ENCODE data around the gene SYCP1.

The SYCP1 gene

GRCh38 chr1:115021145-115021544 is 166.5 kb downstream of the SYCP1 start:
- Histone ChIP-seq H2AFZ (ENCODE audit: low read length, unreplicated experiment) (no peak overlapping the region), H3K27ac (ENCODE audit: low read depth, low read length) (no peak overlapping the region), H3K4me3 (ENCODE audit: low read depth, low read length) (no peak overlapping the region), H3K79me2 (ENCODE audit: control insufficient read depth, insufficient read depth, low read length, unreplicated experiment) (no peaks in the 10 kb centered on the region), H3K36me3 (ENCODE audit: insufficient read depth, low read length) (no peaks in the 10 kb centered on the region), H3K4me1 (ENCODE audit: control insufficient read depth, insufficient read depth, low read length, unreplicated experiment) (no peaks in the 10 kb centered on the region), H3K27me3 (ENCODE audit: insufficient read depth, low read length) (peaks cover 42% of the 10 kb centered on the region)

GRCh38 chr1:115023593-115023992 is 168.9 kb downstream of the SYCP1 start:
- Histone ChIP-seq H2AFZ (ENCODE audit: low read length, unreplicated experiment) (no peak overlapping the region), H3K4me3 (ENCODE audit: low read depth, low read length) (no peak overlapping the region), H3K4me1 (ENCODE audit: control insufficient read depth, insufficient read depth, low read length, unreplicated experiment) (no peaks in the 10 kb centered on the region), H3K36me3 (ENCODE audit: insufficient read depth, low read length) (no peaks in the 10 kb centered on the region), H3K27me3 (ENCODE audit: insufficient read depth, low read length) (peaks cover 44% of the 10 kb centered on the region), H3K27ac (ENCODE audit: low read depth, low read length) (no peak overlapping the region), H3K79me2 (ENCODE audit: control insufficient read depth, insufficient read depth, low read length, unreplicated experiment) (no peaks in the 10 kb centered on the region)

DNA sequence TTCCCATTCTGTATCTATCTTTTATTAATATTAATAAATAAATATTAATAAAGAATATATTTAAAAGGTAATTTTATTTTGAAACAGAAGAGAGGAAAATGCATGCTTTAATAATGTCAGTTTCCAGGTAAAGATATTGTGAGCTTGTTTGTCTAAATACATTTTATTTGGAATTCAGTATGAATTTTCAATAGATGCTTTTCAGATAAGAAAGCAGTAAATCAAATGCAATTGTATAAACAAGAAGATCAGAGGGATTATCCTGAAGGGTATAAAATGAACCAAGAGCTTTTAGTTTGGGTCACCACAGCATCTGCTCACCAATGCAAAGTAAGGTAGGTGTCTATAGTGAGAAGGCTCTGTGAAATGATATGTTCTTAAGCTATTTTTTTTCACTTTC is 174.9 kb downstream of the SYCP1 start, which contains the start of gene TSHB:
TSS of gene TSHB (plus strand) at position 301 of the 400 bp plus-strand sequence. CDS start 3,537 bp downstream, outside the sequence.
- Histone ChIP-seq H3K27me3 (ENCODE audit: insufficient read depth, low read length) (peaks cover 20% of the 10 kb centered on the region; the same call in 1 of the 2 replicates), H2AFZ (ENCODE audit: low read length, unreplicated experiment) (no peak within 1 kb of the TSS), H3K27ac (ENCODE audit: low read depth, low read length) (no peak within 1 kb of the TSS), H3K79me2 (ENCODE audit: control insufficient read depth, insufficient read depth, low read length, unreplicated experiment) (no peaks in the 10 kb centered on the region), H3K4me1 (ENCODE audit: control insufficient read depth, insufficient read depth, low read length, unreplicated experiment) (no peaks in the 10 kb centered on the region), H3K4me3 (ENCODE audit: low read depth, low read length) (no peak within 1 kb of the TSS), H3K36me3 (ENCODE audit: insufficient read depth, low read length) (no peaks in the 10 kb centered on the region)

- Histone ChIP-seq H3K4me3 (ENCODE audit: low read depth, low read length) (no peak overlapping the region), H3K4me1 (ENCODE audit: control insufficient read depth, insufficient read depth, low read length, unreplicated experiment) (no peaks in the 10 kb centered on the region), H3K36me3 (ENCODE audit: insufficient read depth, low read length) (no peaks in the 10 kb centered on the region), H2AFZ (ENCODE audit: low read length, unreplicated experiment) (no peak overlapping the region), H3K27me3 (ENCODE audit: insufficient read depth, low read length) (peaks cover 26% of the 10 kb centered on the region), H3K79me2 (ENCODE audit: control insufficient read depth, insufficient read depth, low read length, unreplicated experiment) (no peaks in the 10 kb centered on the region), H3K27ac (ENCODE audit: low read depth, low read length) (no peak overlapping the region)
These were observed 176.9 kb downstream of the SYCP1 start for GRCh38 chr1:115031595-115031994.

DNA sequence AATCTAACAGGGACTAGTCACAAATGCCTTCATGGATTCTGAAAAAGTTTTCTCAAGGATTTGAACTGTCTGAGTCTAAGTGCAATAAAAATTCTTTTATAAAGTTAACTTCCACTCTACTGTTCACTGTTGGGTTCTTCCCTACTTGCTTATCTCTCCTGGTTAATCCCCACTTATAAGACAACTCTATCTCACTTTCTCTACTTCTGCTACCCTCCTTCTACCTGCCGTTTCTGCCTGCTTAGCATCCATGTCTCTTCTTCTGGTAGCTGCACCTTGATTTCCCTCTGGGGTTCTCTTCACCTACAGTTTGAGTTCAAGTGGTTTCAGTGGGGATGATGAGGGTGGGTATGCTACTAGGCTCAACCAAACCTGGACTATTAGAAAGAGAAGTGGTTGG is 181.0 kb downstream of the SYCP1 start:
- Histone ChIP-seq H3K4me1 (ENCODE audit: control insufficient read depth, insufficient read depth, low read length, unreplicated experiment) (no peaks in the 10 kb centered on the region), H3K27ac (ENCODE audit: low read depth, low read length) (no peak overlapping the region), H3K27me3 (ENCODE audit: insufficient read depth, low read length) (peaks cover 29% of the 10 kb centered on the region), H3K79me2 (ENCODE audit: control insufficient read depth, insufficient read depth, low read length, unreplicated experiment) (no peaks in the 10 kb centered on the region), H3K4me3 (ENCODE audit: low read depth, low read length) (no peak overlapping the region), H3K36me3 (ENCODE audit: insufficient read depth, low read length) (no peaks in the 10 kb centered on the region), H2AFZ (ENCODE audit: low read length, unreplicated experiment) (no peak overlapping the region)

DNA sequence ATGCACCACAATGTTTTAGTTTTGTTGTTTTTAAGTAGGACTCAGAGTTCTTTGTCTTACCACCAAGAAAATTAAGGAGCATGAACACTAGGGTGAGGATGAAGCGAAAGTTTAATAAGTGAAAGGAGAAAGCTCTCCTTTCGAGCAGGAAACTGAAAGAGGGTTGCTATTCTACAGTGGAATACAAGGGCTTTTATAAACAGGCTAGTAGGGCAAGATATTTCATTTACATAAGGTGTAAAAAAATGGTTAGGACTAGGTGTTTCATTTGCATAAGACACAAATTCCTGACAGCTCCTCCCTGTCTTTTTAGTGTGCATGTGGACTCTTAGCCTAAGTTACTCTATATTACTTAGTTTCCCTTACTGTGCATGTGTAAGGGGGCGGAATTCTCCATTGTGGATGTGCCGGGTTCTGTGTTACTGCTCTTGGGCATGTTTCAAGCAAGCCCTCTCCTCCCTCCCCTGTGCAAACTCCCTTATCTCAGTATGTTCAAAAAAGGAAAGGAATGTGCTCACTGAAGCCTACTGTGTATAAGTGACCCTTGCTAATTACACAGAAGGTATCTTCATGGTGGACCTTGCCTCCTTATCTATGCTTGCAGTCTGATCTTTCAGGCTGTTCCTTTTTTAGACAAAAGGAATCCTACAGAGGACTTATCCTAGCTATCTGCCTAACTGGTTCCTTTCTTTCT is 182.3 kb downstream of the SYCP1 start:
- Histone ChIP-seq H3K27me3 (ENCODE audit: insufficient read depth, low read length) (peaks cover 29% of the 10 kb centered on the region), H2AFZ (ENCODE audit: low read length, unreplicated experiment) (no peak overlapping the region), H3K4me3 (ENCODE audit: low read depth, low read length) (no peak overlapping the region), H3K36me3 (ENCODE audit: insufficient read depth, low read length) (no peaks in the 10 kb centered on the region), H3K4me1 (ENCODE audit: control insufficient read depth, insufficient read depth, low read length, unreplicated experiment) (no peaks in the 10 kb centered on the region), H3K27ac (ENCODE audit: low read depth, low read length) (no peak overlapping the region), H3K79me2 (ENCODE audit: control insufficient read depth, insufficient read depth, low read length, unreplicated experiment) (no peaks in the 10 kb centered on the region)

GRCh38 chr1:115040501-115040900 is 185.8 kb downstream of the SYCP1 start:
- peaks cover 24% of the 10 kb centered on the region for H3K27me3 ChIP-seq (ENCODE audit: insufficient read depth, low read length)
- no peak overlapping the region for H2AFZ ChIP-seq (ENCODE audit: low read length, unreplicated experiment)
- no peaks in the 10 kb centered on the region for H3K4me1 ChIP-seq (ENCODE audit: control insufficient read depth, insufficient read depth, low read length, unreplicated experiment)

DNA sequence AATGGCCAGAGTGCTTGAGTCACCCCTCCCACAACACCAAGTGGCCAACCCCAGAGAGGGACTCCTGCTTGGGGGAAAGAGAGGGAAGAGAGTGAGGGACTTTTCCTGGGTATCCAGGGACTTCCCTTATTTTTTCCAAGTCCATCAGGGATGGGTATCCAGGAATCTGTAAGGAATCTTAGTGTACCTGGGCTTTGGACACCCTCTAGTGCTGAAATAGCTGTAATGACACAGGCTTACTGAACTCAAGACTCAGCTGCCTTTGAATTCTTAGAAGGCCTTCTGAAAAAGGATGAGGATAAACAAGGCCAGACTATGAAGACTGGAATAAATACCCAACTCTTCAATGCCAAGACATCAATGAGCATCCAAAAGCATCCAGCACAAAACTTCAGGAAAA is 187.0 kb downstream of the SYCP1 start:
- Histone ChIP-seq H2AFZ (ENCODE audit: low read length, unreplicated experiment) (no peak overlapping the region), H3K27me3 (ENCODE audit: insufficient read depth, low read length) (peaks cover 17% of the 10 kb centered on the region), H3K4me1 (ENCODE audit: control insufficient read depth, insufficient read depth, low read length, unreplicated experiment) (peaks cover 1% of the 10 kb centered on the region), H3K27ac (ENCODE audit: low read depth, low read length) (no peak overlapping the region), H3K4me3 (ENCODE audit: low read depth, low read length) (no peak overlapping the region), H3K79me2 (ENCODE audit: control insufficient read depth, insufficient read depth, low read length, unreplicated experiment) (no peaks in the 10 kb centered on the region), H3K36me3 (ENCODE audit: insufficient read depth, low read length) (no peaks in the 10 kb centered on the region; the same call in 1 of the 2 replicates)

More at GRCh38 chr1:115040501-115040900, 185.8 kb downstream of the SYCP1 start:
- H3K79me2 ChIP-seq (ENCODE audit: control insufficient read depth, insufficient read depth, low read length, unreplicated experiment), result no peaks in the 10 kb centered on the region
- H3K4me3 ChIP-seq (ENCODE audit: low read depth, low read length), result no peak overlapping the region
- H3K36me3 ChIP-seq (ENCODE audit: insufficient read depth, low read length), result no peaks in the 10 kb centered on the region; the same call in 1 of the 2 replicates
- H3K27ac ChIP-seq (ENCODE audit: low read depth, low read length), result no peak overlapping the region
